NT2/D1 (cell line): ENCODE measurements around the gene CAPN9.

ENCODE experiments used
- SUZ12 ChIP-seq: IDR thresholded peaks from 2 replicates; pipeline ENCODE4 v1.6.1; 2011; ENCODE audit not compliant: insufficient read length, insufficient read depth; ENCODE audit errors: extremely low read depth
- YY1 ChIP-seq: IDR thresholded peaks from 2 replicates; pipeline ENCODE4 v1.6.1; 2011; ENCODE audit not compliant: insufficient read length, insufficient read depth

DNA sequence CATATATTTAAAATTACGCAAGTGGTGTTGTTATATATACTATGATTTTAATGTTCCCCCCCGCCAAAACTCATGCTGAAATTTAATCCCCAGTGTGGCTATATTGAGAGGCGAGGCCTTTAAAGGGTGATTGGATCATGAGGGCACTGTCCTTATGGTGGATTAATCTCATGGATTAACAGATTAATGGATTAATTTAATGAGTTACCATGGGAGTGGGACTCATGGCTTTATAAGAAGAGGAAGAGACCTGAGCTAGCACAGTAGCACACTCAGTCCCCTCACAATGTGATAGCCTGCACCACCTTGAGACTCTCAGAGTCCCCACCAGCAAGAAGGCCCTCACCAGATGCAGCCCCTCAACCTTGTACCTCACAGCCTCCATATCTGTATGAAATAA lies 86.3 kb downstream of the CAPN9 start:
- TF ChIP-seq YY1 (no peak), SUZ12 (no peak)
